Measurements from ENCODE around the gene ATE1. TPM values are rescaled to one million over a fixed set of nuclear protein-coding genes. Genes with fewer than 3 reads are reported as not detected.

The ATE1 gene
- total and polyA plus RNA-seq, 2 donors (not counting 3 experiments of a cell fraction or from before 2014, with no cell fraction given), result 8.7 to 27.1 TPM

DNA sequence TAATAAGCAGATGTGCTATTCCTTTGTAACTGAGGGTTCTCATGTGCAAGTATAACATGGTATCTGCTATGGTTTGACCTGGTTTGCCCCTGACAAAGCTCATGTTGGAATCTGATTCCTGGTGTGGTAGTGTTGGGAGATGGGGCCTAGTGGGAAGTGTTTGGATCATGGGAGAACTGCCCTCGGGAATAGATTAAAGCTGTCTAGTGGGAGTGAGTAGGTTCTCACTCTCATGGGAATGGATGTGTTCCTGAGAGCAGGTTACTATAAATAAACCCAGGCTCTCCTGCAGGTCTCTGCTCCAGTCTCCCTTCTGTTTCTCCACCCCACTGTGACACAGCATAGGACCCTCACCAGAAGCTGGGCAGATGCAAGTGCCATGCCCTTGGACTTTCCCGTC, 97.7 kb downstream of the ATE1 start:
- H3K9me1 ChIP-seq (replicated peaks; ENCODE audit: control insufficient read depth, extremely low read depth, insufficient read depth, low read length), result no peaks in the 10 kb centered on the region
- no peak for FAIRE-seq
- H3K27ac ChIP-seq (ENCODE audit: insufficient read depth, low read depth, low read length), result no peak overlapping the region
- dilution Hi-C loops (cut with MboI; ENCODE audit: extremely low pct_ligation_motif_present, low sequenced_read_pairs) (no loop called here), intact Hi-C loops (cut with micrococcal nuclease) (no loop called here)
- no peak overlapping the region for H3K4me3 ChIP-seq (replicated peaks in 1 of 3; ENCODE audit: insufficient read depth in 1 of 3, low read depth in 1 of 3, low read length in 3 of 3)
- H2AFZ ChIP-seq (ENCODE audit: low read depth, low read length), result no peak overlapping the region
- ChIA-PET POLR2A (no interaction called here), CTCF (interaction anchor here (1.1 kb wide), 1 partner anchor 11 kb away, joined by 3 read pairs; no protein-coding TSS in a partner anchor)
- DNase-seq (ENCODE audit: low read depth, low spot score), result no peak
- no peaks in the 10 kb centered on the region for H4K20me1 ChIP-seq (replicated peaks; ENCODE audit: control insufficient read depth, extremely low read depth, insufficient read depth, low read length)
- H3K79me2 ChIP-seq (ENCODE audit: control insufficient read depth, insufficient read depth, low read length), result no peaks in the 10 kb centered on the region
- TF ChIP-seq POLR2AphosphoS5 (IDR thresholded peaks at IDR 0.05; ENCODE audit: insufficient read depth, low read depth, low read length) (no peak), EZH2 (IDR thresholded peaks at IDR 0.05; ENCODE audit: borderline replicate concordance, low read depth, low read length, severe bottlenecking) (no peak), FOS (IDR thresholded peaks at IDR 0.05; ENCODE audit: borderline replicate concordance, insufficient read depth, low read length) (no peak), JUN (IDR thresholded peaks at IDR 0.05; ENCODE audit: borderline replicate concordance, insufficient read depth, insufficient read length, low read depth) (no peak), MYC (IDR thresholded peaks at IDR 0.05; ENCODE audit: low read depth, low read length) (no peak), POLR2A (IDR thresholded peaks at IDR 0.05; ENCODE audit: low read depth, low read length) (no peak)
- TF ChIP-seq, protein P1, sequence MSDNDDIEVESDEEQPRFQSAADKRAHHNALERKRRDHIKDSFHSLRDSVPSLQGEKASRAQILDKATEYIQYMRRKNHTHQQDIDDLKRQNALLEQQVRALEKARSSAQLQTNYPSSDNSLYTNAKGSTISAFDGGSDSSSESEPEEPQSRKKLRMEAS (IDR thresholded peaks at IDR 0.05; ENCODE audit: insufficient read depth, insufficient read length), result no peak
- TF ChIP-seq, protein P2, sequence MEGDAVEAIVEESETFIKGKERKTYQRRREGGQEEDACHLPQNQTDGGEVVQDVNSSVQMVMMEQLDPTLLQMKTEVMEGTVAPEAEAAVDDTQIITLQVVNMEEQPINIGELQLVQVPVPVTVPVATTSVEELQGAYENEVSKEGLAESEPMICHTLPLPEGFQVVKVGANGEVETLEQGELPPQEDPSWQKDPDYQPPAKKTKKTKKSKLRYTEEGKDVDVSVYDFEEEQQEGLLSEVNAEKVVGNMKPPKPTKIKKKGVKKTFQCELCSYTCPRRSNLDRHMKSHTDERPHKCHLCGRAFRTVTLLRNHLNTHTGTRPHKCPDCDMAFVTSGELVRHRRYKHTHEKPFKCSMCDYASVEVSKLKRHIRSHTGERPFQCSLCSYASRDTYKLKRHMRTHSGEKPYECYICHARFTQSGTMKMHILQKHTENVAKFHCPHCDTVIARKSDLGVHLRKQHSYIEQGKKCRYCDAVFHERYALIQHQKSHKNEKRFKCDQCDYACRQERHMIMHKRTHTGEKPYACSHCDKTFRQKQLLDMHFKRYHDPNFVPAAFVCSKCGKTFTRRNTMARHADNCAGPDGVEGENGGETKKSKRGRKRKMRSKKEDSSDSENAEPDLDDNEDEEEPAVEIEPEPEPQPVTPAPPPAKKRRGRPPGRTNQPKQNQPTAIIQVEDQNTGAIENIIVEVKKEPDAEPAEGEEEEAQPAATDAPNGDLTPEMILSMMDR (IDR thresholded peaks at IDR 0.05; ENCODE audit: extremely low read depth in 1 of 2, insufficient read depth in 1 of 2, low read depth in 1 of 2, low read length in 2 of 2), result no peak
- no peak overlapping the region for H3K9ac ChIP-seq (replicated peaks; ENCODE audit: extremely low read depth, insufficient read depth, low read length)
- H3K4me1 ChIP-seq (ENCODE audit: control insufficient read depth, extremely low read depth, insufficient read depth, low read length), result no peaks in the 10 kb centered on the region
- H3K27me3 ChIP-seq (ENCODE audit: control insufficient read depth in 2 of 2, insufficient read depth in 2 of 2, low read length in 2 of 2), result no peaks in the 10 kb centered on the region
- BruUV-seq (replicated peaks), result no TSS peak
- H3K9me3 ChIP-seq (replicated peaks; ENCODE audit: control insufficient read depth, insufficient read depth, low read length), result no peaks in the 10 kb centered on the region
- no peaks in the 10 kb centered on the region for H3K36me3 ChIP-seq (ENCODE audit: control insufficient read depth in 2 of 2, extremely low read depth in 1 of 2, insufficient read depth in 2 of 2, low read length in 2 of 2)
- no peak overlapping the region for H3K4me2 ChIP-seq (ENCODE audit: insufficient read depth, low read length)
